OCI-LY3 (cell line): ENCODE results near the gene BTBD17.

Experiments
- H2AFZ ChIP-seq: fragments of 200-600, 300-600 bp; shearing (Covaris generic); 2 replicates; pipeline ENCODE4 v1.6.0; 2014; ENCODE audit warnings: antibody characterized with exemption, low read depth, low read length
- H3K27ac ChIP-seq: fragments of 200-600, 300-600 bp; sonication (generic); 2 replicates; pipeline ENCODE4 v1.5.1; 2014; ENCODE audit warnings: mild to moderate bottlenecking, low read length, moderate library complexity, mixed read lengths
- H3K27me3 ChIP-seq: fragments of 200-600, 300-600 bp; sonication (generic); 2 replicates; pipeline ENCODE4 v1.6.1; 2014; ENCODE audit warnings: low read depth, low read length, mixed read lengths
- H3K36me3 ChIP-seq: fragments of 200-600, 300-600 bp; sonication (generic); replicated peaks from 2 replicates; pipeline ENCODE3; 2014; ENCODE audit warnings: low read depth, low read length, mixed read lengths
- H3K4me1 ChIP-seq: fragments of 300-600, 200-600 bp; sonication (generic); 2 replicates; pipeline ENCODE4 v1.6.1; 2014; ENCODE audit warnings: low read length, mixed read lengths
- H3K4me2 ChIP-seq: fragments of 200-600, 300-600 bp; sonication (generic); 2 replicates; pipeline ENCODE4 v1.6.1; 2014; ENCODE audit warnings: low read length, mixed read lengths
- H3K4me3 ChIP-seq: fragments of 300-600, 200-600 bp; sonication (generic); 2 replicates; pipeline ENCODE4 v1.5.1; 2014; ENCODE audit warnings: antibody characterized with exemption, mild to moderate bottlenecking, low read length, moderate library complexity
- H3K79me2 ChIP-seq: fragments of 300-600, 200-600 bp; shearing (Covaris generic); 2 replicates; pipeline ENCODE4 v1.6.1; 2014; ENCODE audit warnings: mild to moderate bottlenecking, low read length, mixed read lengths
- H3K9ac ChIP-seq: fragments of 300-600, 200-600 bp; shearing (Covaris generic); 2 replicates; pipeline ENCODE4 v1.6.0; 2014; ENCODE audit warnings: mild to moderate bottlenecking, low read length, moderate library complexity
- H3K9me3 ChIP-seq: fragments of 200-600, 300-600 bp; shearing (Covaris generic); 2 replicates; pipeline ENCODE4 v1.6.1; 2014; ENCODE audit warnings: low read length, mixed read lengths; ENCODE audit not compliant: insufficient read depth
- H4K20me1 ChIP-seq: fragments of 200-600, 300-600 bp; sonication (generic); 2 replicates; pipeline ENCODE4 v1.6.1; 2016; ENCODE audit warnings: low read length, mixed read lengths; ENCODE audit not compliant: insufficient read depth
- CTCF ChIP-seq: fragments of 200-600, 300-600 bp; sonication (generic); IDR thresholded peaks from 2 replicates; pipeline ENCODE4 v1.5.1; 2014; ENCODE audit warnings: antibody characterized with exemption, low read length, low read depth
- EZH2phosphoT487 ChIP-seq: fragments of 200-600 bp; shearing (Covaris generic); IDR thresholded peaks from 2 replicates; pipeline ENCODE4 v1.6.1; 2018; ENCODE audit warnings: antibody characterized with exemption, mixed run types, low read depth

BTBD17 gene

GRCh38 chr17:74332017-74332650, 29.5 kb downstream of the BTBD17 start:
- H3K27ac ChIP-seq, result no peak overlapping the region
- no peaks in the 10 kb centered on the region for H3K36me3 ChIP-seq
- H3K9ac ChIP-seq, result no peak overlapping the region
- no peaks in the 10 kb centered on the region for H4K20me1 ChIP-seq
- H3K4me1 ChIP-seq, result no peaks in the 10 kb centered on the region
- H3K27me3 ChIP-seq, result no peaks in the 10 kb centered on the region
- no peak overlapping the region for H3K4me2 ChIP-seq
- no peaks in the 10 kb centered on the region for H3K79me2 ChIP-seq
- H2AFZ ChIP-seq, result no peak overlapping the region
- H3K9me3 ChIP-seq, result no peaks in the 10 kb centered on the region
- no peak overlapping the region for H3K4me3 ChIP-seq
- no peak for TF ChIP-seq CTCF
- TF ChIP-seq EZH2phosphoT487, result no peak

DNA sequence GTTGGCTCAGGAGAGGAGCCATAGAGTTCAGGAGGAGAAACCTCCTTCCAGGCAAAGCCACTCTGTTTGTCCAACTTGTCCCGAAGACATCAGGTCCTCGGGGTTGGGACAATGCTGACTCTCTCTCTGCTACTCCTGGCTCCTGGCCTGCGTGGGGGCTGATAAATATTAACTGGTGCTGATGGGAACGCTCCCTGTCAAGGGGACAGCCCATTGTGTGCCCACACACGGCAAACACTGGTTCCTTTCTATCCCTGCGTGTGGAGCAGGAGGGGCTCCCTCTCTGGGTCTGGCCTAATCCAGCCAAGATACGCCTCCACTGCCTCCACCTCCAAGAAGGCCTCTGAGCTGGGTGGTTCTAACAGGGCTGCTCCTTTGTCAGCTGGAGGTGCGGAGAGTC, 31.2 kb downstream of the BTBD17 start:
- Histone ChIP-seq H3K79me2 (no peaks in the 10 kb centered on the region), H3K4me1 (no peaks in the 10 kb centered on the region), H3K27ac (no peak overlapping the region), H3K27me3 (no peaks in the 10 kb centered on the region), H3K9me3 (no peaks in the 10 kb centered on the region), H3K36me3 (no peaks in the 10 kb centered on the region), H3K4me3 (no peak overlapping the region), H3K4me2 (no peak overlapping the region), H3K9ac (no peak overlapping the region), H2AFZ (no peak overlapping the region), H4K20me1 (no peaks in the 10 kb centered on the region)
- TF ChIP-seq CTCF (no peak), EZH2phosphoT487 (no peak)

DNA sequence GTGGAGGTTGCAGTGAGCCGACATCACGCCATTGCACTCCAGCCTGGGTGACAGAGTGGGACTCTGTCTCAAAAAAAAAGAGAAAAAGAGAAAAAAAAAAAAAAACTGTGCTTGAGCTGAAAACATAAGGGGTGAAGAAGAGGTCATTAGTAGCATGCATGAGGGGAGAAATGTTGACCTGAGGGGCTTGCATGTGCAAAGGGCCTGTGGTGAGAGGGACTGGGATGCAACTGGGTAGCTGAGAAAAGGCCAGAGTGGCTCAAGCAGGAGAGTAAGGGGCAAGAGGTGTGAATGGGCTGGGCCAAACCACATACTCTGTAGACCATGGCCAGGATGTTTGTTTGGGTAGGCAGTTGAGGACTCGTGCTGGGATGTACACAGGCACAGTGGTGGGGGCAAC, 32.3 kb downstream of the BTBD17 start:
- Histone ChIP-seq H3K9ac (no peak overlapping the region), H3K36me3 (no peaks in the 10 kb centered on the region), H3K27me3 (no peaks in the 10 kb centered on the region), H3K4me2 (no peak overlapping the region), H3K4me1 (no peaks in the 10 kb centered on the region), H3K4me3 (no peak overlapping the region), H3K27ac (no peak overlapping the region), H3K9me3 (no peaks in the 10 kb centered on the region), H3K79me2 (no peaks in the 10 kb centered on the region), H2AFZ (no peak overlapping the region), H4K20me1 (no peaks in the 10 kb centered on the region)
- TF ChIP-seq CTCF (no peak), EZH2phosphoT487 (no peak)

DNA sequence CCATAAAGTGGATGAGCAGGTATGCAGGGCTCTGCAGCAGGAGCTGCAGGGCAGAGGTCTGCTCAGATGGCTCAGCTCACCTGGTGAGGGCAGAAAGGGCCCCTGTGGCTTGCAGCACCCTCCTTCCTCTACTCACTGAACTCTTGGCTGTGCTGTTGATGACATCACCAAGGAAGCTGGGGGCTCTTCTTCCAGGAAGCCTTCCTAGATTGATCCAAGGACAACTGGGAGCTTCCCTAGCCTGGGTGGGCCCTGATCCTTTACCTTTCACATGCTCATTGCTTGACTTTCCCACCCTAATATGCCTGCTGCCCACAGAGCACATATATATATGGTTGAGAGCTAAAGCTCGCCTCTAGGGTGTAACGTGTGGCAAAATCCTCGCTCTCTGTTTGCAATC, 33.2 kb downstream of the BTBD17 start:
- Histone ChIP-seq H3K27me3 (no peaks in the 10 kb centered on the region), H2AFZ (no peak overlapping the region), H3K4me1 (no peaks in the 10 kb centered on the region), H3K9me3 (no peaks in the 10 kb centered on the region), H3K9ac (no peak overlapping the region), H3K27ac (no peak overlapping the region), H4K20me1 (no peaks in the 10 kb centered on the region), H3K4me3 (no peak overlapping the region), H3K79me2 (no peaks in the 10 kb centered on the region), H3K36me3 (no peaks in the 10 kb centered on the region), H3K4me2 (no peak overlapping the region)
- TF ChIP-seq CTCF (no peak), EZH2phosphoT487 (no peak)
